EL (cell line): ENCODE results near the gene SUN3.
A peak's percentile ranks its signal among the peaks of the same experiment; 100 is the strongest.

ENCODE experiments used
- DNase-seq: peaks from one replicate; pipeline ENCODE4 v3.0.0-alpha.2; 2016

SUN3 gene

GRCh38 chr7:47973739-47974138, 55.2 kb downstream of the SUN3 start:
- DNase-seq: no peak

- DNase-seq: no peak
These were observed 58.1 kb downstream of the SUN3 start for GRCh38 chr7:47970761-47971160.

GRCh38 chr7:47968847-47969774, 59.8 kb downstream of the SUN3 start:
- DNase-seq: peak; percentile 63

DNA sequence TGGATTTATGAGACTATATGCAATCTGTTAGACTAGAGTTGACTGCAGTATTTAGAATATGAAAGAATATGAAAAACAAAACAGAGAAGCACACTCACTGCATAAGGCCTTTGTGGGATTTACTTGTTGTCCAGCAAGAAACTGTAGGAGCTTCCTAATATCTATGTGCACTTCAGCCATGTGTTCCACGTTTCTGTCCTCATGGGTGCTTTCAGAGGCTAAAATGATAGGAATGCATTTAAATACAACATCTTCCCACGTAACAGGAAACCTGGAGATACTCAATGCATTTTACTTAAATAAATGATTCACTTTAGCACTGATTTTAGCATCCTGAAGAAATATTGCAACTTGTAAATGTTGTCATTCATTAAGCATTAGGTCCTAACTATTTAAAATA, 61.2 kb downstream of the SUN3 start:
- DNase-seq: no peak

GRCh38 chr7:47967123-47967522, 61.8 kb downstream of the SUN3 start:
- no peak for DNase-seq

DNA sequence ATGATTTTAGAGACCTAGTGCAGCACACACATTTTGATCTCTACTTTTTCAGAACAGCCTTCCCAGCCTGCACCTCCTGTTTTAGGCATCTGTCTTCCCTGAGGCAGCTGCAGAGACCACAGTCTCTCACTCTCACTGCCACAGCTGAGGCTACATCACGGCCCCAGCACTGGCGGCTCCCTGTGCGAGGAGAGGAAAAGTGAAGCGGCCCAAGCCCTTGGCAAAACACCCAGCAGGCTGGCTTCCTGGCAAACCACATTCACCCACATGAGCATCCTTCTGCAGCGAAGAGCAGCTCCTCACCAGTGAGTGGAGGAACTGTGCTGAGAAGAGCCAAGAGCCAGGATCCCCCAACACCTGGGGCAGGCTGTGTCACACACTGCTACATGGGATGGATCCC, 63.5 kb downstream of the SUN3 start:
- no peak for DNase-seq

- DNase-seq: no peak
These were observed 66.6 kb downstream of the SUN3 start for GRCh38 chr7:47962262-47962661.

- no peak for DNase-seq
These were observed 71.8 kb downstream of the SUN3 start for GRCh38 chr7:47957156-47957555.

GRCh38 chr7:47956220-47956619, 72.7 kb downstream of the SUN3 start:
- DNase-seq: no peak

- DNase-seq: no peak
These were observed 74.5 kb downstream of the SUN3 start for GRCh38 chr7:47954231-47954911.

DNA sequence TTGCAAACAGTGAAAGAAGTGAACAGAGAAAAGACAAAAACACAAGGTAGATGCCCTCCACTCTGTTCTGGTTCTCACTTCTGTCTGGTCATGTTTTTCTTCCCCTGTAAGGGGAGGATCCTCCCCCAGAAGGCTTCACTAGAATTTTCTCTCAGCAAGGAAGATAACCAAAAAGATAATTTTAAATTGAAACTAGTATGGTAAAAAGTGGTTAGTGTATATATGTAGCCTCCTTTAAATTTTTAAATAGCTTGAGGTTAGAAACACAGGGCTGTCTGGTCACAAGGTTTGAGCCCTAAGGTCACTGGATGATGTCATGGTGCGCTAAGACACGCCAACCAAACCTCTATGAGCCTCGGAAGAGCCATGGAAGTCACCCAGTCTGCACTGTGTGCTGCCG, 75.1 kb downstream of the SUN3 start:
- no peak for DNase-seq

GRCh38 chr7:47952224-47952623, 76.7 kb downstream of the SUN3 start:
- DNase-seq: no peak

DNA sequence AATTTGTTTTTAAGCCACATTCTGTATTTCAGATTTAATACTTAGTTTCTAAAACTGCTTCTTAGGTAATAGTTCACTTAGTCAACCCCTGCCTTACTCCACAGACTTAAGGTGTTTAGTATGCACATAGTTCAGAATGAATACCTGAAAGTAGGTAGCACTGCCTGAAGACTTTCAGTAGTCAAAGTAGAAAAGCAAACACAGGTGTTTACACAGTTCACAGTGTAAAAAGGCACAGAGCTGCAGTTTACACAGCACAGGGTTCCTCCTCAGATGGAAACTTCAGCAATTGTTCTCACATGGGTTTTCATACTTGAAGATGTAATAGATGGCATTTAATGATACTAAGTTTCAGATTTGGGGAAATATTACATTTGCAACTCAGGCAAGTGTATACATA, 77.5 kb downstream of the SUN3 start:
- no peak for DNase-seq

- DNase-seq: no peak
These were observed 78.2 kb downstream of the SUN3 start for GRCh38 chr7:47950714-47951113.

DNA sequence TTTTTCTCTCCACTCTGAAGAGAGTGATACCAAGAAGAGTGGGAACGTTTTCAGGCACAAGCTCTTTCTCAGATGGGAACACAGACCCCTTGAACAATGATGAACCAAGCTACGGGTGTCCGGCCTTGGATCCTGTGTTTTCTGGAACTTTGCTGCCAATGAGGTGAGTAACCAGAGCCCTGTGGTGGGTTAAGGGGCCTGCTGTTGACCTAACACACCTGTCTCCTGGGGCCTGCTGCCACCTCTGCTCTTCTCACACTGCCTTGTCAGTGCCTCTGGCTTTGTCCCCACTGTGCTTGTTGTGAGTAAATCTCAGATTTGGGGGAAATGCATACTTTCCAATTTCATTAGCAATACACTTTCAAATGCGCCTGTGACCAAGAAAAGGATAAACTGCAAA, 79.2 kb downstream of the SUN3 start:
- no peak for DNase-seq

DNA sequence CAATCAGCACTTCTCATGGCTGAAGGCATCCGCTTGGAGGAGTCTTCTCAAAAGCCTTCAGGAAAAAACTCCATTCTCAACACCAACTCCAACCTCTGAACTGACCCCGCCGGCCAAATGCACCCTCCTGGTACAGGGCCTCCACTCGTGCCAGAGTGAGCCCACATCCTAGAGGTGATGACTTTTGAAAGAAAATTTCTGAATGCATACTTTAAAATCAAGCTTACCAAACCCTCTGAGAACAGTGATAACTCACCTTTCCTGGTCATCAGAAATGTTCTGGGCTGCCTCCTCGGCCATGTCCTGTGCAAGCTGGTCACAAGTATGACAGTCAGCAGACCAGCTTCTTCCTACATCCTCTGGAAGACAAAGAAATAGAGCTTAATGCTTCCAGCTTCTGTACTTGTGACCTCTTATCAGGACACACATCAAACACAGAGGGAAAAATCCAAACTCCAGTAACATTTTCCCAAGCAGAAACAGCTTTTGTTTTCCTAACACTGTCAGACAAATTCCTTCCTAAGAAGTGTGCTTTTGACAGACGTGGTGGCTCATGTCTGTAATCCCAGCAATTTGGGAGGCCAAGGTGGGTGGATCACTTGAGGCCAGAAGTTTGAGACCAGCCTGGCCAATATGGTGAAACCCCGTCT, 80.6 kb downstream of the SUN3 start, which contains the start of gene PKD1L1:
Gene PKD1L1, minus strand, starts transcription at position 326 of the 650 bp plus-strand sequence. Its CDS starts 26 bp downstream, at position 300.
- DNase-seq: no peak

GRCh38 chr7:47947355-47947749, 81.6 kb downstream of the SUN3 start:
- DNase-seq: no peak

DNA sequence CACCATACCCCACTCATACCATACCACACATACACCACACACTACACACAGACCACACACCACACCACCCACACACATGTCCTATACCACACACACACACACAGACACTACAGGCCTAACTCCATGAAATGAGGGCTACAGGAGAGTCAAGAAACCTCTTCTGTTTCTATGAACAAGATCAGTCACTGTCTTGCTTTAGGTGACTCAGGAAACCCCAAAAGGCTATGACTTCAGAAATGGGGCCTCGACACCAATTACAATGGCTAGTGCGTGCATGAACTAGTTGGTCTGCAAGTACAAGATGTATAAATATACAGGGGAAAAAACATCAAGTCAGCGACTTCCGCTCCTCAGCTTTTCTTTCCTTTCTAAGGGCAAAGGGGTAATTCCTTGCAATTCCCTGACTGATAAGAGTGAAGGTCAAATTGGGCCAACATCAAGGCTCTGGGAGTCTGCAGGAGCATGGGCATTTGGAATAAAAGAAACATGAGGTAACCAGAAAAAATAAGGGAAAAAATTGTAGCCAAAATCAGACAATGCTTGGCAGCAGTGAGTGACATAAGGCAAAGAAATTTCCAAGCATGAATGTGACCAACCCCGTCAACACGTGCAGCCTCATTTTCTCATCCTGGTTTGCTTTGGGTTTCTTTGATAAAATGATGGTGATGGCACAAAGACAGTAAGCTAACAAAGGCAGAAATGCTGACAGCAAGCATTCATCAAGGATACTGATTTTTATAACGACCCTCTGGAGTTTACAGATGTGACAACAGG, 82.1 kb downstream of the SUN3 start:
- DNase-seq: no peak

DNA sequence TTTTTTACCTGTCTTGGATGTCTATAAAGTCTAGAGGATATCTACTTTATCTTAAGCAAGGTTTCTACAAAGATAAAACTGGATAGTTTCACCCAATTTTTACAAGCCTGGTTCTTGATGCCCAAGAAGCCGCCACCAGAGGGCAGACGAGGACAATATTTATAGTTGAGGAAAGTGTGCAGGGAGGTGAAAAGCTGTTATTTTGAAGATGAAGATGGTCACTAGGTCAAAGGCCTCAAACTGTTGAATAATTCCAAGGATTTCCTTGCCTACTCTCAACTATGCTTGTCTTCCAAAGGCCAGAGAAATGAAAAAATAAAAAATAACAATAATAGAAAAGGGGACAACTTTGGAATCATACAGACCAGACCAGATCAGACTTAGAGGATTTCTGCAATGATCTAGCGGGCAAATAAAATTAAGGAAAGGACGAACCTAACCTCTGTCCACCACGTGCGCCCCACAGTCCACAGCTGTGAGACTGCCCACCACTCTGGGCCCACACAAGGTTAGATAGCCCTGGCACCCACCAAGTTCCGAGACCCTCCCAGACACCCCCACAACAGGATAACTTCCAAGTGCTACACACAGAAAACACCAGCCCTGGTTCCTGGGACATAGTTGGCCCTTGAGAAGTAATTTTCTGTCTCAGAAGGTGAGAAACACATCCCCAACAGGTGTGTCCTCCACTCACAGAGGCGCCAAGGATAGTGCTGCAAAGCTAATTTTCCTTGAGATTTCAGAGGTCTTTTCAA, 83.5 kb downstream of the SUN3 start:
- peak; percentile 68 for DNase-seq

DNA sequence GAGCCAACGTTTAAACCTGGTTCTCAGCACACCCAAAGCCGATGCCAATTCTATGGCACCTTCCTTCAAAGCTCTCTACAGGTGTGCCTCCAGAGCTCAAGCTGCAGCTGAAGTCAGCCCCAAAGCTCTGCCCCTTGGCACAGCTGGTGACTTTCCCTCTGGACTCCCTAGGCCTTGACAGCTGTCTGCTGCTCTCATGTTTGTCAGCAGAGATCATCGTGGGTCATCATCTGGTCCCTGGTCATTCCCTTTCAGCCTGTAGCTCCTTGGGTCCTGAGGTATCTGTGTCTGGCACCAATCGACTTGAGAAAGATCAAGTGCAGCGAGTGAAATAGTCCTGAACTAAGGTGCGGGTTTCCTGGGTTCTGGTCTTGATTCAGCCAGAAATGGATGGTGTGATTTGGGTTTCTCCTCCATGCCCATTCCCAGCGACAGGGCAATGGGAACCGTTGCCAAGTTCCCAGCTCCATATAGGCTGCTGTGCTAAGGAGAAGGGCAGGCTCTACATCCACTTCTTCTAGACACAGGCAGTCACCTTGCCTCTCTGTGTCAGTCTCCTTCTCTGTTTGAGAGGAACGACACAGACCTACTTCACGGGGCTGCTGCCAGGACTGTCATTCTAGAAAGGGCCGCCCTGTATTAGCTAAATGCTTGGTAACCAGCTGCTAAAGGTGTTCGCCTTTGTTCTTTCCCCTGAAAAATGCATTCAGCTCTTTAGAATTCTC, 84.2 kb downstream of the SUN3 start:
- no peak for DNase-seq
